H9 (cell line): Measurements from ENCODE around the gene FNDC3A. TPM values are rescaled to one million over a fixed set of nuclear protein-coding genes. Genes with fewer than 3 reads are reported as not detected.

Experiments used
- DNase-seq: peaks from one replicate; pipeline ENCODE4 v3.0.0-alpha.2; 2017
- H2AFZ ChIP-seq: one replicate; pipeline ENCODE4 v1.6.1; 2013; ENCODE audit warnings: mild to moderate bottlenecking, low read length, control low read depth, moderate library complexity
- H2AK5ac ChIP-seq: 2 replicates; pipeline ENCODE4 v1.6.1; 2013; ENCODE audit warnings: low read length, control low read depth, mixed read lengths; ENCODE audit not compliant: insufficient read length
- H2BK120ac ChIP-seq: one replicate; pipeline ENCODE4 v1.6.1; 2013; ENCODE audit warnings: low read depth, mild to moderate bottlenecking, low read length, control low read depth, inconsistent platforms; ENCODE audit not compliant: poor library complexity, severe bottlenecking
- H2BK12ac ChIP-seq: 2 replicates; pipeline ENCODE4 v1.6.1; 2013; ENCODE audit warnings: low read length, control low read depth, mixed read lengths, low read depth; ENCODE audit not compliant: insufficient read length
- H2BK15ac ChIP-seq: 2 replicates; pipeline ENCODE4 v1.6.1; 2013; ENCODE audit warnings: low read depth, low read length, control low read depth
- H2BK20ac ChIP-seq: one replicate; pipeline ENCODE4 v1.6.1; 2013; ENCODE audit warnings: low read depth, mild to moderate bottlenecking, low read length, control low read depth, inconsistent platforms; ENCODE audit not compliant: poor library complexity, severe bottlenecking
- H2BK5ac ChIP-seq: 2 replicates; pipeline ENCODE4 v1.6.1; 2013; ENCODE audit warnings: low read length, control low read depth, mixed read lengths; ENCODE audit not compliant: insufficient read length
- H3K14ac ChIP-seq: 2 replicates; pipeline ENCODE4 v1.6.1; 2013; ENCODE audit warnings: low read length, control low read depth; ENCODE audit not compliant: insufficient read depth
- H3K18ac ChIP-seq: 2 replicates; pipeline ENCODE4 v1.6.1; 2013; ENCODE audit warnings: low read depth, mild to moderate bottlenecking, mixed read lengths, low read length, control low read depth; ENCODE audit not compliant: insufficient read length
- H3K23ac ChIP-seq: 2 replicates; pipeline ENCODE4 v1.6.1; 2013; ENCODE audit warnings: low read length, control low read depth, mixed read lengths, low read depth; ENCODE audit not compliant: insufficient read length
- H3K23me2 ChIP-seq: 2 replicates; pipeline ENCODE4 v1.6.1; 2013; ENCODE audit warnings: low read depth, mild to moderate bottlenecking, mixed read lengths, low read length, control low read depth; ENCODE audit not compliant: insufficient read length, poor library complexity, severe bottlenecking
- H3K27ac ChIP-seq: 2 replicates; pipeline ENCODE4 v1.5.1; 2013; ENCODE audit warnings: low read length, control low read depth, mixed read lengths, low read depth; ENCODE audit not compliant: insufficient read length
- H3K27me3 ChIP-seq: 2 replicates; pipeline ENCODE4 v1.6.1; 2013; ENCODE audit warnings: low read length, control low read depth, inconsistent platforms; ENCODE audit not compliant: insufficient read depth
- H3K4ac ChIP-seq: 2 replicates; pipeline ENCODE4 v1.6.1; 2013; ENCODE audit warnings: low read depth, mild to moderate bottlenecking, control low read depth, inconsistent platforms, low read length, moderate library complexity
- H3K4me1 ChIP-seq: 2 replicates; pipeline ENCODE4 v1.6.1; 2013; ENCODE audit warnings: low read length, control low read depth, inconsistent platforms; ENCODE audit not compliant: insufficient read depth
- H3K4me2 ChIP-seq: 2 replicates; pipeline ENCODE4 v1.6.1; 2013; ENCODE audit warnings: low read length, control low read depth, mixed read lengths; ENCODE audit not compliant: insufficient read length, insufficient read depth
- H3K56ac ChIP-seq: 2 replicates; pipeline ENCODE4 v1.6.1; 2013; ENCODE audit warnings: low read depth, mild to moderate bottlenecking, mixed read lengths, low read length, control low read depth; ENCODE audit not compliant: insufficient read length
- H3K79me1 ChIP-seq: 2 replicates; pipeline ENCODE4 v1.6.1; 2013; ENCODE audit warnings: low read depth, mild to moderate bottlenecking, moderate library complexity, low read length, control low read depth, inconsistent platforms; ENCODE audit not compliant: insufficient read depth, poor library complexity, severe bottlenecking
- H3K79me2 ChIP-seq: 2 replicates; pipeline ENCODE4 v1.6.1; 2013; ENCODE audit warnings: low read length, control low read depth, inconsistent platforms; ENCODE audit not compliant: insufficient read depth
- H3K9ac ChIP-seq: 2 replicates; pipeline ENCODE4 v1.6.1; 2013; ENCODE audit warnings: low read length, control low read depth, mixed read lengths; ENCODE audit not compliant: insufficient read length; ENCODE audit errors: extremely low read depth
- H3K9me3 ChIP-seq: one replicate; pipeline ENCODE4 v1.6.1; 2013; ENCODE audit warnings: low read depth, low read length, inconsistent platforms; ENCODE audit not compliant: control insufficient read depth
- H3T11ph ChIP-seq: one replicate; pipeline ENCODE4 v1.6.1; 2013; ENCODE audit warnings: mild to moderate bottlenecking, low read length, control low read depth, inconsistent platforms
- H4K20me1 ChIP-seq: one replicate; pipeline ENCODE4 v1.6.1; 2013; ENCODE audit not compliant: control insufficient read depth, insufficient read length, insufficient read depth
- H4K5ac ChIP-seq: 2 replicates; pipeline ENCODE4 v1.6.1; 2013; ENCODE audit warnings: low read depth, mild to moderate bottlenecking, mixed read lengths, low read length, control low read depth; ENCODE audit not compliant: insufficient read length
- H4K8ac ChIP-seq: replicated peaks from 2 replicates; pipeline ENCODE4 v1.6.1; 2013; ENCODE audit warnings: low read length, control low read depth, mixed read lengths, low read depth; ENCODE audit not compliant: insufficient read length
- H4K91ac ChIP-seq: 2 replicates; pipeline ENCODE4 v1.6.1; 2013; ENCODE audit warnings: low read depth, mild to moderate bottlenecking, moderate library complexity, mixed read lengths, low read length, control low read depth; ENCODE audit not compliant: insufficient read length
- H3K27ac Mint-ChIP-seq, 3 experiments: 2 replicates in 2 of 3; 3 replicates in 1 of 3; pipeline ENCODE4 v1.8.0; 2020 to 2021; ENCODE audit warnings: mixed read lengths in 3 of 3, mild to moderate bottlenecking in 1 of 3, moderate library complexity in 1 of 3
- H3K27me3 Mint-ChIP-seq: 2 replicates; pipeline ENCODE4 v1.8.0; 2021; ENCODE audit warnings: low read depth, mild to moderate bottlenecking, moderate library complexity, mixed read lengths
- H3K36me3 Mint-ChIP-seq, 3 experiments: 2 replicates in 2 of 3; 3 replicates in 1 of 3; pipeline ENCODE4 v1.8.0; 2020 to 2021; ENCODE audit warnings: low read depth in 3 of 3, mixed read lengths in 3 of 3; ENCODE audit not compliant: insufficient read depth in 1 of 3
- H3K4me1 Mint-ChIP-seq, 2 experiments: 2 replicates each; pipeline ENCODE4 v1.8.0; 2020; ENCODE audit warnings: mixed read lengths in 2 of 2
- H3K4me3 Mint-ChIP-seq, 2 experiments: 2 replicates in 1 of 2; 3 replicates in 1 of 2; pipeline ENCODE4 v1.8.0; 2020 to 2021; ENCODE audit warnings: mild to moderate bottlenecking in 2 of 2, mixed read lengths in 2 of 2, moderate library complexity in 1 of 2
- H3K9me3 Mint-ChIP-seq, 2 experiments: 2 replicates in 1 of 2; 3 replicates in 1 of 2; pipeline ENCODE4 v1.8.0; 2020; ENCODE audit warnings: mild to moderate bottlenecking in 2 of 2, mixed read lengths in 2 of 2, moderate library complexity in 1 of 2
- total RNA-seq: library from RNA; stranded (reverse); gene quantifications from 2 replicates; pipeline ENCODE4 v1.2.1, GENCODE V29; 2021
- TF ChIP-seq, protein P1 (sequence below): fragments of 200-600 bp; sonication (generic); conservative IDR thresholded peaks from 3 replicates; pipeline ENCODE4 v1.8.0; 2021; ENCODE audit warnings: antibody characterized with exemption, mild to moderate bottlenecking

Gene FNDC3A
- total RNA-seq, 1 experiment from 2014 or later, result 27.4 TPM

DNA sequence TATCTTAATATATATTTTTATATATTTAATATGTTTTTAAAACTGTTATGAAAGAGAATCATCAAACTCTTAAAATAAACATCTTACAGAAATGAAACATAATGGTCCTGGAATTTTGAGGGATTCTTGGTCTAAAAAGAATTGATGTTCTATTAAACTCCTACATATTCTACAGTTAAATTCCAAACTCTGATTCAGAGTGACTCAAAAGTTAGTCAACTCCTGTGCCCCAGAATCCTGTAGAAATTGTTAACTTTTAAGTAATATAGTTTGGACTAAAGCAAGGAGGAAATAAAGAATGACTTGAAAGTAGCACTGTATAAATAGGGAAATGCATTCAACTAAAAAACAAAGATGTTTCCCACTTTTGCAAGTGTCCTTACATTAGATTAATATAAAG, 47.7 kb downstream of the FNDC3A start:
- H3K79me2 ChIP-seq, result no peaks in the 10 kb centered on the region
- H2BK20ac ChIP-seq, result no peak overlapping the region
- peaks cover 13 to 24% of the 10 kb centered on the region in 2 experiments for H3K4me1 Mint-ChIP-seq
- no peak overlapping the region for H3K4me3 Mint-ChIP-seq
- no peak overlapping the region for H4K91ac ChIP-seq
- H3K27ac Mint-ChIP-seq, result no peak overlapping the region
- H4K8ac ChIP-seq, result no peak overlapping the region
- H3K9ac ChIP-seq, result no peak overlapping the region
- H3K36me3 Mint-ChIP-seq, result peaks cover 22 to 36% (median 25%) of the 10 kb centered on the region in 3 experiments
- H3K56ac ChIP-seq, result no peak overlapping the region
- no peak overlapping the region for H3K4ac ChIP-seq
- H3K9me3 ChIP-seq, result no peaks in the 10 kb centered on the region
- no peak overlapping the region for H2AFZ ChIP-seq
- peaks cover 12 to 16% of the 10 kb centered on the region in 2 experiments for H3K9me3 Mint-ChIP-seq
- no peak overlapping the region for H3K23ac ChIP-seq
- no peak overlapping the region for H2AK5ac ChIP-seq
- H2BK12ac ChIP-seq, result no peak overlapping the region
- H3K18ac ChIP-seq, result no peak overlapping the region
- no peaks in the 10 kb centered on the region for H3K23me2 ChIP-seq
- H3K27me3 Mint-ChIP-seq, result no peaks in the 10 kb centered on the region
- TF ChIP-seq, protein P1, sequence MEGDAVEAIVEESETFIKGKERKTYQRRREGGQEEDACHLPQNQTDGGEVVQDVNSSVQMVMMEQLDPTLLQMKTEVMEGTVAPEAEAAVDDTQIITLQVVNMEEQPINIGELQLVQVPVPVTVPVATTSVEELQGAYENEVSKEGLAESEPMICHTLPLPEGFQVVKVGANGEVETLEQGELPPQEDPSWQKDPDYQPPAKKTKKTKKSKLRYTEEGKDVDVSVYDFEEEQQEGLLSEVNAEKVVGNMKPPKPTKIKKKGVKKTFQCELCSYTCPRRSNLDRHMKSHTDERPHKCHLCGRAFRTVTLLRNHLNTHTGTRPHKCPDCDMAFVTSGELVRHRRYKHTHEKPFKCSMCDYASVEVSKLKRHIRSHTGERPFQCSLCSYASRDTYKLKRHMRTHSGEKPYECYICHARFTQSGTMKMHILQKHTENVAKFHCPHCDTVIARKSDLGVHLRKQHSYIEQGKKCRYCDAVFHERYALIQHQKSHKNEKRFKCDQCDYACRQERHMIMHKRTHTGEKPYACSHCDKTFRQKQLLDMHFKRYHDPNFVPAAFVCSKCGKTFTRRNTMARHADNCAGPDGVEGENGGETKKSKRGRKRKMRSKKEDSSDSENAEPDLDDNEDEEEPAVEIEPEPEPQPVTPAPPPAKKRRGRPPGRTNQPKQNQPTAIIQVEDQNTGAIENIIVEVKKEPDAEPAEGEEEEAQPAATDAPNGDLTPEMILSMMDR, result no peak
- H4K20me1 ChIP-seq, result no peaks in the 10 kb centered on the region
- no peaks in the 10 kb centered on the region for H3K79me1 ChIP-seq
- no peak overlapping the region for H3K4me2 ChIP-seq
- H3K14ac ChIP-seq, result no peak overlapping the region
- H2BK120ac ChIP-seq, result no peak overlapping the region
- no peaks in the 10 kb centered on the region; the same call in 1 of the 2 replicates for H3K4me1 ChIP-seq
- H3K27ac ChIP-seq, result no peak overlapping the region
- no peak overlapping the region for H3T11ph ChIP-seq
- no peak overlapping the region for H4K5ac ChIP-seq
- no peak overlapping the region for H2BK5ac ChIP-seq
- no peak for DNase-seq
- H2BK15ac ChIP-seq, result no peak overlapping the region
- no peaks in the 10 kb centered on the region for H3K27me3 ChIP-seq
